BJ (cell line): Measurements from ENCODE around the gene ADAMTS18. TPM values are rescaled to one million over a fixed set of nuclear protein-coding genes. Genes with fewer than 3 reads are reported as not detected.

ENCODE experiments used
- CTCF ChIA-PET: fragments of 350-600 bp; formaldehyde crosslinking; extraction: SDS; loops from one replicate; lab custom pipeline; 2021; ENCODE audit warnings: antibody characterized with exemption, inconsistent platforms; lab: Yijun Ruan, JAX
- POLR2A ChIA-PET: fragments of 300-600 bp; sonication (Branson Sonifier 250); formaldehyde crosslinking; extraction: SDS; loops from one replicate; lab custom pipeline; 2021; ENCODE audit warnings: antibody characterized with exemption; lab: Charles Lee
- DNase-seq: peaks from one replicate; pipeline ENCODE4 v3.0.0-alpha.2; 2011; ENCODE audit warnings: low read depth
- H3K27me3 ChIP-seq: 2 replicates; pipeline ENCODE4 v1.6.0; 2011; ENCODE audit warnings: low read length; ENCODE audit not compliant: control insufficient read depth, insufficient read depth
- H3K36me3 ChIP-seq: 2 replicates; pipeline ENCODE4 v1.5.1; 2011; ENCODE audit warnings: low read length; ENCODE audit not compliant: control insufficient read depth, insufficient read depth
- H3K4me3 ChIP-seq: 2 replicates; pipeline ENCODE4 v1.5.1; 2011; ENCODE audit warnings: low read depth, mild to moderate bottlenecking, control low read depth, low read length
- polyA plus RNA-seq: library from polyadenylated mRNA; depleted of rRNA; stranded (reverse); fragments of >200 nt; gene quantifications from 2 replicates; pipeline ENCODE4 v1.2.3, GENCODE V29; 2011; rRNA removed
- TF ChIP-seq, protein P1 (sequence below): IDR thresholded peaks from 2 replicates; pipeline ENCODE4 v1.5.1; 2011; ENCODE audit warnings: low read depth, mild to moderate bottlenecking, control low read depth, inconsistent platforms, low read length, moderate library complexity; ENCODE audit not compliant: insufficient read depth

The ADAMTS18 gene
- polyA plus RNA-seq, 1 experiment: not detected

DNA sequence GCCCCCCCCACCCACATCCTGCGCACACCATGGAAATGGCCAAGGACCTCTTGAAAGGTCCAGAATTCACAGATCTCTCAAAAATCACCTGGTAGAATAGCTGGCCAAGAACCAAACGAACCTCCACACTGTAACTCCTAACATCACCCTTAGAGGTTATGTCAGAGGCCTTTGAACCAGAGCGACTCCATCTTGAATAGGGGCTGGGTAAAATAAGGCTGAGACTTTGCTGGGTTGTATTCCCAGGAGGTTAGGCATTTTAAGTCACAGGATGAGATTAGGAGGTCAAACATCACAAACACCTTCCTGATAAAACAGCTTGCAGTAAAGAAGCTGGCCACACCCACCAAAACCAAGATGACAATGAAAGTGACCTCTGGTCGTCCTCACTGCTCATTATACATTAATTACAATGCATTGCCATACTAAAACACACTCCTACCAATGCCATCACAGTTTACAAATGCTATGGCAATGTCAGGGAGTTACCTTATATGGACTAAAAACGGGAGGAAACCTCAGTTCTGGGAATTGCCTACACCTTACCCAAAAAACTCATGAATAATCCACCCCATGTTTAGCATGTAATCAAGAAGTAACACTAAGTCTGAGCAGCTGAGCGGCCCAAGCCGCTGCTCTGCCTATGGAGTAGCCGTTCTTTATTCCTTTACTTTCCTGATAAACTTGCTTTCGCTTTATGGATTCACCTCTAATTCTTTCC, 200.9 kb downstream of the ADAMTS18 start:
- DNase-seq: no peak
- H3K36me3 ChIP-seq: no peaks in the 10 kb centered on the region
- H3K4me3 ChIP-seq: no peak overlapping the region
- peaks cover 2% of the 10 kb centered on the region; the same call in 1 of the 2 replicates for H3K27me3 ChIP-seq
- CTCF ChIA-PET: interaction anchor here (1.5 to 14.9 kb wide), 2 partner anchors 350 to 769 kb away, joined by 3 to 302 read pairs; no protein-coding TSS in a partner anchor
- POLR2A ChIA-PET: no interaction called here
- TF ChIP-seq, protein P1, sequence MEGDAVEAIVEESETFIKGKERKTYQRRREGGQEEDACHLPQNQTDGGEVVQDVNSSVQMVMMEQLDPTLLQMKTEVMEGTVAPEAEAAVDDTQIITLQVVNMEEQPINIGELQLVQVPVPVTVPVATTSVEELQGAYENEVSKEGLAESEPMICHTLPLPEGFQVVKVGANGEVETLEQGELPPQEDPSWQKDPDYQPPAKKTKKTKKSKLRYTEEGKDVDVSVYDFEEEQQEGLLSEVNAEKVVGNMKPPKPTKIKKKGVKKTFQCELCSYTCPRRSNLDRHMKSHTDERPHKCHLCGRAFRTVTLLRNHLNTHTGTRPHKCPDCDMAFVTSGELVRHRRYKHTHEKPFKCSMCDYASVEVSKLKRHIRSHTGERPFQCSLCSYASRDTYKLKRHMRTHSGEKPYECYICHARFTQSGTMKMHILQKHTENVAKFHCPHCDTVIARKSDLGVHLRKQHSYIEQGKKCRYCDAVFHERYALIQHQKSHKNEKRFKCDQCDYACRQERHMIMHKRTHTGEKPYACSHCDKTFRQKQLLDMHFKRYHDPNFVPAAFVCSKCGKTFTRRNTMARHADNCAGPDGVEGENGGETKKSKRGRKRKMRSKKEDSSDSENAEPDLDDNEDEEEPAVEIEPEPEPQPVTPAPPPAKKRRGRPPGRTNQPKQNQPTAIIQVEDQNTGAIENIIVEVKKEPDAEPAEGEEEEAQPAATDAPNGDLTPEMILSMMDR: no peak

Other genes with a start within 250 kb of the ADAMTS18 start
- gene MON1B, start 243.8 kb downstream of the ADAMTS18 start, polyA plus RNA-seq: 9.3 and 17.3 TPM in 2 replicates
- gene SYCE1L, start 235.6 kb downstream of the ADAMTS18 start, polyA plus RNA-seq: 0.31 and 0.44 TPM in 2 replicates